IPS DF 4.7 (cell line): ENCODE results near the gene CNDP2.
"Not testable (repeated sequence)": the region's sequence is repeated elsewhere in the genome, so short reads cannot be mapped to it uniquely, and the experiment has no call there.

Experiments used
- DNase-seq: peaks from one replicate; pipeline ENCODE4 v3.0.0-alpha.2; 2013; ENCODE audit warnings: low spot score; ENCODE audit errors: extremely low read depth

The CNDP2 gene

GRCh38 chr18:74534981-74535649 is 39.0 kb downstream of the CNDP2 start:
- DNase-seq = no peak

- DNase-seq = no peak
Measured at GRCh38 chr18:74539289-74539688, 43.1 kb downstream of the CNDP2 start.

GRCh38 chr18:74540652-74541421 is 44.7 kb downstream of the CNDP2 start:
- no peak for DNase-seq

- no peak for DNase-seq
Measured at GRCh38 chr18:74541703-74542555, 45.8 kb downstream of the CNDP2 start.

- no peak for DNase-seq
Measured at GRCh38 chr18:74544898-74545297, 48.7 kb downstream of the CNDP2 start.

- DNase-seq = no peak
Measured at GRCh38 chr18:74546007-74546406, 49.8 kb downstream of the CNDP2 start.

- no peak for DNase-seq
Measured at GRCh38 chr18:74546751-74547530, 50.8 kb downstream of the CNDP2 start.

GRCh38 chr18:74547860-74548259 is 51.7 kb downstream of the CNDP2 start:
- DNase-seq = no peak

- no peak for DNase-seq
Measured at GRCh38 chr18:74549591-74550104, 53.5 kb downstream of the CNDP2 start.

GRCh38 chr18:74550886-74551285 is 54.7 kb downstream of the CNDP2 start:
- no peak for DNase-seq

GRCh38 chr18:74551452-74551851 is 55.3 kb downstream of the CNDP2 start:
- no peak for DNase-seq

GRCh38 chr18:74551936-74552555 is 55.9 kb downstream of the CNDP2 start:
- DNase-seq = peak; percentile 89

GRCh38 chr18:74556126-74556525 is 60.0 kb downstream of the CNDP2 start:
- DNase-seq = no peak

GRCh38 chr18:74558096-74558495 is 61.9 kb downstream of the CNDP2 start:
- no peak for DNase-seq

- no peak for DNase-seq
Measured at GRCh38 chr18:74562131-74562730, 66.1 kb downstream of the CNDP2 start.

- no peak for DNase-seq
Measured at GRCh38 chr18:74562775-74563174, 66.6 kb downstream of the CNDP2 start.

- DNase-seq = no peak
Measured at GRCh38 chr18:74563999-74564398, 67.8 kb downstream of the CNDP2 start.

- not testable (repeated sequence) for DNase-seq
Measured at GRCh38 chr18:74565164-74565563, 69.0 kb downstream of the CNDP2 start.

GRCh38 chr18:74565993-74566392 is 69.8 kb downstream of the CNDP2 start:
- not testable (repeated sequence) for DNase-seq

GRCh38 chr18:74567822-74568221 is 71.7 kb downstream of the CNDP2 start:
- DNase-seq = no peak
